ENCODE data around the gene ARPC5L.

DNA sequence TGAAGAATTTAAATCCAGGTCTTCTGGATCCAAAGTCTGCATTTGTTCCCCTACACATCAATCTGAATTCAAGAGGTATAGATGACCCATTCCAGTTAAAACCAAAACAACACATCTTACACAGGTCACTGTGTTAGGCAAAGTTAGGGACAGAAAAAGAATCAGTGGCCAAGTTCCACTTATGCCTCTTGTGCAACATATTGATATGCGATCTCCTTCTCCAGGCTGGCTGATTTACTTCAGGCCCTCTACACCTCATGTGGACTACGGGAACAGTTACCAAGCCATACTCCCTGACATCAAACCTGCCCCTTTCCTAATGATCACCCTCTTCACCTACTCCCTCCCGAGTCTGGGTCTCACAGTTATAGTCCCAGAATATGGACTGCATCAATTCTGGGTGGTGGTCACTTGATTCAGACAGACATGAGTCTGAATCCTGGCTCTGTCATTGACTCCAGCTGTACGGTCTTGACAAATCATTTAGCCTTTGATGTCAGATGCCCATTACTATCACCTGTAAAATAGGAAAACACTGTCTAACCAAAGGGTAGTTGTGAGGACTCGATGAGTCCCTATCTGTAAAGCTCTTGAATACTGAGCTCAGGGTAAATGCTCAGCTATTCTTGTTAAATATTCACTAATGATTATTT lies 52.9 kb downstream of the ARPC5L start:
- TF ChIP-seq, protein P1, sequence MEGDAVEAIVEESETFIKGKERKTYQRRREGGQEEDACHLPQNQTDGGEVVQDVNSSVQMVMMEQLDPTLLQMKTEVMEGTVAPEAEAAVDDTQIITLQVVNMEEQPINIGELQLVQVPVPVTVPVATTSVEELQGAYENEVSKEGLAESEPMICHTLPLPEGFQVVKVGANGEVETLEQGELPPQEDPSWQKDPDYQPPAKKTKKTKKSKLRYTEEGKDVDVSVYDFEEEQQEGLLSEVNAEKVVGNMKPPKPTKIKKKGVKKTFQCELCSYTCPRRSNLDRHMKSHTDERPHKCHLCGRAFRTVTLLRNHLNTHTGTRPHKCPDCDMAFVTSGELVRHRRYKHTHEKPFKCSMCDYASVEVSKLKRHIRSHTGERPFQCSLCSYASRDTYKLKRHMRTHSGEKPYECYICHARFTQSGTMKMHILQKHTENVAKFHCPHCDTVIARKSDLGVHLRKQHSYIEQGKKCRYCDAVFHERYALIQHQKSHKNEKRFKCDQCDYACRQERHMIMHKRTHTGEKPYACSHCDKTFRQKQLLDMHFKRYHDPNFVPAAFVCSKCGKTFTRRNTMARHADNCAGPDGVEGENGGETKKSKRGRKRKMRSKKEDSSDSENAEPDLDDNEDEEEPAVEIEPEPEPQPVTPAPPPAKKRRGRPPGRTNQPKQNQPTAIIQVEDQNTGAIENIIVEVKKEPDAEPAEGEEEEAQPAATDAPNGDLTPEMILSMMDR (IDR thresholded peaks at IDR 0.05): no peak
- TF ChIP-seq POLR2A (IDR thresholded peaks at IDR 0.05): no peak
